Ovary (tissue), 9 donors: ENCODE results near the gene DBT. TPM values are rescaled to one million over a fixed set of nuclear protein-coding genes. Genes with fewer than 3 reads are reported as not detected.
A peak's percentile ranks its signal among the peaks of the same experiment; 100 is the strongest.

Source experiments
- DNase-seq, 5 donors: peaks; one replicate each; pipeline ENCODE4 v3.0.0-alpha.2; 2019 to 2020
- H3K27ac ChIP-seq, 2 donors: fragments of 200-600 bp; one replicate each; pipeline versions ENCODE4 v1.5.1 to v1.8.0; 2019 to 2022
- H3K27me3 ChIP-seq: fragments of 200-600 bp; one replicate; pipeline ENCODE4 v1.8.0; 2022
- H3K36me3 ChIP-seq: fragments of 200-600 bp; sonication (generic); one replicate; pipeline ENCODE4 v1.5.1; 2019
- H3K4me1 ChIP-seq: one replicate; pipeline ENCODE4 v1.8.1; 2013; ENCODE audit warnings: mild to moderate bottlenecking, moderate library complexity; ENCODE audit not compliant: insufficient read depth
- H3K4me3 ChIP-seq: fragments of 200-600 bp; sonication (generic); one replicate; pipeline ENCODE4 v1.5.1; 2017
- H3K9me3 ChIP-seq, 2 donors: fragments of 200-600 bp in 1 of 2; sonication (generic) in 1 of 2; one replicate each; pipeline versions ENCODE4 v1.5.1 to v1.8.1; 2013 to 2019; ENCODE audit warnings: mild to moderate bottlenecking in 1 of 2, moderate library complexity in 1 of 2
- EP300 ChIP-seq: sonication (generic); formaldehyde crosslinking; IDR thresholded peaks from one replicate; pipeline ENCODE4 v1.6.1; 2017; ENCODE audit warnings: antibody characterized with exemption
- POLR2A ChIP-seq: fragments of 450-650 bp; IDR thresholded peaks from one replicate; pipeline ENCODE4 v1.6.1; 2017; ENCODE audit warnings: antibody characterized with exemption, mild to moderate bottlenecking, moderate library complexity
- WGBS, 3 donors: extraction: QIAGEN DNeasy Blood & Tissue Kit in 1 of 3; methylation state at CpG; one replicate each; pipeline versions ENCODE4 v1.1.5 to v1.1.7; 2013 to 2017; 5-methylcytosine and 5-hydroxymethylcytosine counted together
- intact Hi-C, 4 donors: fragments of 100-400 bp; cut with DNase I; formaldehyde crosslinking; loops; one replicate each; pipeline versions ENCODE4 v1.11.0 to v1.15.1; 2022 to 2023
- polyA plus RNA-seq, 2 donors: library from polyadenylated mRNA; stranded (reverse); fragments of 200-250 nt in 1 of 2; fragments of 350-450 nt in 1 of 2; fragmentation: Illumina TruSeq in 1 of 2; extraction: RNeasy Lipid Tissue Mini Kit (QIAGEN cat#74804) in 1 of 2; gene quantifications; one replicate each; pipeline ENCODE4 v1.2.3, GENCODE V29; 2013 to 2014
- total RNA-seq, 7 donors: library from RNA; depleted of rRNA in 2 of 7; stranded (reverse); fragments of >200 nt in 2 of 7; fragmentation: NEBNext Ultra II Directional in 3 of 7; extraction: Animal tissue kit (Norgen Biotek cat#: 25700) in 3 of 7; gene quantifications; one replicate each; pipeline versions ENCODE4 v1.1.0 to v1.2.4, GENCODE V29; 2016 to 2023
- TF ChIP-seq, protein P1 (sequence below), 3 donors: fragments of 450-650 bp in 2 of 3; fragments of 200-600 bp in 1 of 3; IDR thresholded peaks; one replicate each; pipeline versions ENCODE4 v1.5.1 to v1.8.0; 2016 to 2022; ENCODE audit warnings: antibody characterized with exemption in 3 of 3, mild to moderate bottlenecking in 1 of 3
- donor health status: DM: no; HTN: no; CAD: no; lungs with moderate emphysema.
- donor health status: DM: no; HTN: no; CAD: no.
- donor health status: Bipolar disorder and iron deficiency.
- donor health status: DM: yes; HTN: yes; CAD: no.
- donor health status: DM: no; HTN: no; CAD: no.
- donor health status: DM: yes; HTN: yes; CAD: no.

The DBT gene
- total and polyA plus RNA-seq, 9 donors: 5.5 to 17.4 (median 14.8) TPM

DNA sequence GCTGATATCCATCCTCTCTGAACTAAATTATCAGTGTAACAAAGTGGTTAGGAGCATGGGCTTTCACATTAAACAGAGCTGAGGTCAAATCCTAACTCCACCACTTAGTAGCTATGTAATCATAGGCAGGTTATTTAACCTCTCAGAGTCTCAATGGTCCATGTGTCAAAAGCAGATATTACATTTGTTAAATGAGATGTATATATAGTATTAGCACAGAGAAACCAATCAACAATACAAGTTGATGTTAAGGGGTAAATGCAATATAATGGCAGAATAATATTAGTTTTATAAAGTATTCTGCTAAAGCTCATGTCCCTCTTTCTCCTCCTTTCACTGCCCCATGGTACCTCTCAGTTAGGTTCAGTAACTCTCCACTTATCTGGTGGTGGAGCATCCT lies 27.2 kb downstream of the DBT start:
- Histone ChIP-seq H3K27me3 (no peaks in the 10 kb centered on the region), H3K9me3 (no peaks in the 10 kb centered on the region), H3K4me3 (no peak overlapping the region), H3K4me1 (no peaks in the 10 kb centered on the region), H3K36me3 (no peaks in the 10 kb centered on the region), H3K27ac (no peak overlapping the region)
- no peak for TF ChIP-seq EP300
- TF ChIP-seq POLR2A: no peak
- TF ChIP-seq, protein P1, sequence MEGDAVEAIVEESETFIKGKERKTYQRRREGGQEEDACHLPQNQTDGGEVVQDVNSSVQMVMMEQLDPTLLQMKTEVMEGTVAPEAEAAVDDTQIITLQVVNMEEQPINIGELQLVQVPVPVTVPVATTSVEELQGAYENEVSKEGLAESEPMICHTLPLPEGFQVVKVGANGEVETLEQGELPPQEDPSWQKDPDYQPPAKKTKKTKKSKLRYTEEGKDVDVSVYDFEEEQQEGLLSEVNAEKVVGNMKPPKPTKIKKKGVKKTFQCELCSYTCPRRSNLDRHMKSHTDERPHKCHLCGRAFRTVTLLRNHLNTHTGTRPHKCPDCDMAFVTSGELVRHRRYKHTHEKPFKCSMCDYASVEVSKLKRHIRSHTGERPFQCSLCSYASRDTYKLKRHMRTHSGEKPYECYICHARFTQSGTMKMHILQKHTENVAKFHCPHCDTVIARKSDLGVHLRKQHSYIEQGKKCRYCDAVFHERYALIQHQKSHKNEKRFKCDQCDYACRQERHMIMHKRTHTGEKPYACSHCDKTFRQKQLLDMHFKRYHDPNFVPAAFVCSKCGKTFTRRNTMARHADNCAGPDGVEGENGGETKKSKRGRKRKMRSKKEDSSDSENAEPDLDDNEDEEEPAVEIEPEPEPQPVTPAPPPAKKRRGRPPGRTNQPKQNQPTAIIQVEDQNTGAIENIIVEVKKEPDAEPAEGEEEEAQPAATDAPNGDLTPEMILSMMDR (IDR thresholded peaks at IDR 0.05): no peak
- intact Hi-C loops: no loop called here
- no peak for DNase-seq

DNA sequence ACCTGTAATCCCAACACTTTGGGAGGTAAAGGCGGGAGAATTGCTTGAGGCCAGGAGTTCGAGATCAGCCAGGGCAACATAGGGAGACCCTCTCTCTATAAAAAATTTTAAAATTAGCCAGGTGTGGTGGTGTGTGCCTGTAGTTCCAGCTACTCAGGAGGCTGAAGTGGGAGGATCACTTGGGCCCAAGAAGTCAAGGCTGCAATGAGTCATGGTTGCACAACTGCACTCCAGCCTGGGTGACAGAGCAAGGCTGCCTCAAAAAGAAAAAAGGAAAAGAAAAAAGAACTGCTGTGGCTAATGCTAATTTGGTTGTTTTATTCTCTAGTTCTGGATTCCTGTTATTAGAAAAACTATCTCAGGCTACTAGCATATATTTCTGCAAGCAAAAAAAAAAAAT lies 29.8 kb downstream of the DBT start:
- no peaks in the 10 kb centered on the region for H3K36me3 ChIP-seq
- peak in 1 of 5 donors; percentile 25 for DNase-seq
- TF ChIP-seq, protein P1 (IDR thresholded peaks at IDR 0.05): no peak
- TF ChIP-seq EP300 (no peak), POLR2A (no peak)

DNA sequence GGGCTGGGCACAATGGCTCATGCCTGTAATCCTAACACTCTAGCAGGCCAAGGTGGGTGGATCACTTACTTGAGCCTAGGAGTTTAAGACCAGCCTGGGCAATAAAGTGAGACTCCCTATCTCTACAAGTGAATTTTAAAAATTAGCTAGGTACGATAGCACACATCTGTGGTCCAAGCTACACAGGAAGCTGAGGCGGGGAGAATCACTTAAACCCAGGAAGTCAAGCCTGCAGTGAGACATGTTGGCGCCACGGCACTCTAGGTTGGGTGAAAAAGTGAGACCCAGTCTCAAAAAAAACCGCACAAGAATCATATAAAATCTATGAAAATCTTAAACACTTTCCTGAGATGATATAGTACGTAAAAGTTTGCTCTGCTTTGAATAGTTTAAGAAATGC lies 30.2 kb downstream of the DBT start:
- intact Hi-C loops: no loop called here
- 79 to 82% (median 79%) methylated on average over 6 of the region's 6 CpGs for WGBS, 3 donors

More for the DNA sequence above, 29.8 kb downstream of the DBT start:
- 94 to 100% (median 98%) methylated on average over 2 of the region's 2 CpGs for WGBS, 3 donors
- Histone ChIP-seq H3K27ac (no peak overlapping the region), H3K27me3 (no peaks in the 10 kb centered on the region), H3K4me1 (no peaks in the 10 kb centered on the region), H3K9me3 (no peaks in the 10 kb centered on the region), H3K4me3 (no peak overlapping the region)
- intact Hi-C loops: no loop called here

DNA sequence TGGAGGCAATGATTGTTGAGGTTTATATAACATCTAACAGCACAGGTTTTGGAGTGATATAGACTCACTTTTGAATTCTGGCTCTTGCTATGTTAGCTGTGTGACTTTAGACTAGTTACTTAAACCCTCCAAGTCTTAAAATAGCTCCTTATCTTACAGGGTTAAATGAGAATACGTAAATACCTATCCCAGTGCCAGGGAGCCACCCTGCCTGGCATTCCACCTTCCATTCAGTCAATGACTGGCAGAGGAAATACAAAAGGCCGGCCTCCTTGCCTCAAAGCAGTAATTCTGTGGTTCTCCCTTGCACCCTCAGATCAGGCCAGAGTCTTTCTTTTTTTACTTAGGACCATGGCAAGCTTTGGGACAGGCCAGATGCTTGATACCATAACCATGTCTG lies 31.8 kb downstream of the DBT start:
- no peak for TF ChIP-seq EP300
- TF ChIP-seq, protein P1 (IDR thresholded peaks at IDR 0.05): no peak
- TF ChIP-seq POLR2A: no peak
- H3K27me3 ChIP-seq: no peaks in the 10 kb centered on the region
- intact Hi-C loops: no loop called here
- no peak for DNase-seq
- no peaks in the 10 kb centered on the region for H3K36me3 ChIP-seq
- no peaks in the 10 kb centered on the region for H3K4me1 ChIP-seq
- WGBS, 3 donors: 68 to 89% (median 78%) methylated on average over 2 of the region's 2 CpGs
- H3K4me3 ChIP-seq: no peak overlapping the region
- H3K27ac ChIP-seq: no peak overlapping the region
- no peaks in the 10 kb centered on the region for H3K9me3 ChIP-seq

More for the DNA sequence above, 30.2 kb downstream of the DBT start:
- no peaks in the 10 kb centered on the region for H3K4me1 ChIP-seq
- H3K27me3 ChIP-seq: no peaks in the 10 kb centered on the region
- H3K4me3 ChIP-seq: no peak overlapping the region
- no peaks in the 10 kb centered on the region for H3K9me3 ChIP-seq
- no peak overlapping the region for H3K27ac ChIP-seq
- TF ChIP-seq, protein P1 (IDR thresholded peaks at IDR 0.05): no peak
- TF ChIP-seq POLR2A (no peak), EP300 (no peak)
- no peaks in the 10 kb centered on the region for H3K36me3 ChIP-seq
- DNase-seq: no peak

DNA sequence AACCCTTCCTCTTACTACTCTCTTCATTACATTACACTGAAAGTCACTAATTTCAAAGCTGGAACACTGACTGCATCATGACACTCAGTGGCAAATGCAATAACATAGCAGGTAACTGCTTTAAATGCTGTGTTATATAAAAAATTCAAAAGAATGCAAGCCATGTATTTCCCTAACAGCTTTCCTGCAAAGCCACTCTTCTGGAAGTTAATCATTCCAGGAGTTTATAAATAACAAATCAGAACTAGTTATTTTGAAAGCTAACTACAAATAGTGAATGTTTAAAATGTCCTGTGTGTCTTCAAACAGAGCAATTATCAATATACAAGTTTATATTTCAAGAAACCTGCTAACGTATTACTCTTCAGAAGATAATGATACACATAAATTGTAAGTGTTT lies 34.5 kb downstream of the DBT start:
- no peaks in the 10 kb centered on the region for H3K9me3 ChIP-seq
- TF ChIP-seq, protein P1 (IDR thresholded peaks at IDR 0.05): no peak
- no peak for TF ChIP-seq POLR2A
- TF ChIP-seq EP300: no peak
- intact Hi-C loops: no loop called here
- H3K36me3 ChIP-seq: no peaks in the 10 kb centered on the region
- no peak overlapping the region for H3K27ac ChIP-seq
- WGBS, 3 donors: 81 to 93% (median 88%) methylated on average over 1 of the region's 1 CpG
- H3K27me3 ChIP-seq: no peaks in the 10 kb centered on the region
- H3K4me3 ChIP-seq: no peak overlapping the region
- no peaks in the 10 kb centered on the region for H3K4me1 ChIP-seq
- DNase-seq: no peak
